Measurements from ENCODE around the gene RHOBTB3. TPM values are rescaled to one million over a fixed set of nuclear protein-coding genes. Genes with fewer than 3 reads are reported as not detected.
"Not testable (repeated sequence)": the region's sequence is repeated elsewhere in the genome, so short reads cannot be mapped to it uniquely, and the experiment has no call there.

RHOBTB3 gene
- total RNA-seq, 1 experiment from 2014 or later = 6.8 TPM

- TF ChIP-seq CTCF (conservative IDR thresholded peaks at IDR 0.05) = no peak
- Mint-ChIP-seq H3K4me1 (peaks cover 7 to 8% of the 10 kb centered on the region in 2 experiments), H3K4me3 (no peak overlapping the region), H3K36me3 (ENCODE audit: insufficient read depth in 1 of 3, low read depth in 3 of 3) (no peaks in the 10 kb centered on the region), H3K9me3 (no peaks in the 10 kb centered on the region), H3K27ac (no peak overlapping the region), H3K27me3 (ENCODE audit: low read depth) (peaks cover 12% of the 10 kb centered on the region)
- no peak overlapping the region for H2BK120ac ChIP-seq (ENCODE audit: low read depth, low read length, poor library complexity, severe bottlenecking)
- no peaks in the 10 kb centered on the region for H3K9me3 ChIP-seq (ENCODE audit: control insufficient read depth, low read depth, low read length)
- H3K27ac ChIP-seq (ENCODE audit: insufficient read length, low read depth, low read length) = no peak overlapping the region
- no CpG with 5 or more reads among the region's 1 CpG for whole genome bisulfite sequencing (ENCODE audit: extremely low coverage, insufficient read length, low lambda C conversion rate)
- H4K91ac ChIP-seq (ENCODE audit: insufficient read length, low read depth, low read length) = no peak overlapping the region
- no peak overlapping the region for H2BK12ac ChIP-seq (ENCODE audit: insufficient read length, low read depth, low read length)
- H3K27me3 ChIP-seq (ENCODE audit: insufficient read depth, low read length) = no peaks in the 10 kb centered on the region
- no peak overlapping the region for H4K8ac ChIP-seq (replicated peaks; ENCODE audit: insufficient read length, low read depth, low read length)
- H3K79me2 ChIP-seq (ENCODE audit: insufficient read depth, low read length) = no peaks in the 10 kb centered on the region
- H2BK20ac ChIP-seq (ENCODE audit: low read depth, low read length, poor library complexity, severe bottlenecking) = no peak overlapping the region
- H3K14ac ChIP-seq (ENCODE audit: insufficient read depth, low read length) = no peak overlapping the region
- no peak overlapping the region for H3K4ac ChIP-seq (ENCODE audit: low read depth, low read length)
- no peak overlapping the region for H2BK15ac ChIP-seq (ENCODE audit: low read depth, low read length)
- DNase-seq = no peak
- no peak overlapping the region for H4K5ac ChIP-seq (ENCODE audit: insufficient read length, low read depth, low read length)
- H3K56ac ChIP-seq (ENCODE audit: insufficient read length, low read depth, low read length) = no peak overlapping the region
- H2BK5ac ChIP-seq (ENCODE audit: insufficient read length, low read length) = no peak overlapping the region
- no peaks in the 10 kb centered on the region for H3K79me1 ChIP-seq (ENCODE audit: insufficient read depth, low read depth, low read length, poor library complexity, severe bottlenecking)
- H4K20me1 ChIP-seq (ENCODE audit: control insufficient read depth, insufficient read depth, insufficient read length) = no peaks in the 10 kb centered on the region
- H3K18ac ChIP-seq (ENCODE audit: insufficient read length, low read depth, low read length) = no peak overlapping the region
- no peak overlapping the region for H3T11ph ChIP-seq (ENCODE audit: low read length)
- H3K9ac ChIP-seq (ENCODE audit: extremely low read depth, insufficient read length, low read length) = no peak overlapping the region
- no peak overlapping the region for H3K23ac ChIP-seq (ENCODE audit: insufficient read length, low read depth, low read length)
- no peaks in the 10 kb centered on the region for H3K23me2 ChIP-seq (ENCODE audit: insufficient read length, low read depth, low read length, poor library complexity, severe bottlenecking)
- H3K4me1 ChIP-seq (ENCODE audit: insufficient read depth, low read length) = no peaks in the 10 kb centered on the region
- no peak overlapping the region for H2AK5ac ChIP-seq (ENCODE audit: insufficient read length, low read length)
- H2AFZ ChIP-seq (ENCODE audit: low read length) = no peak overlapping the region
- no peak overlapping the region for H3K4me2 ChIP-seq (ENCODE audit: insufficient read depth, insufficient read length, low read length)
Observed at GRCh38 chr5:95836544-95836943, 105.4 kb downstream of the RHOBTB3 start.

- not testable (repeated sequence) for H3K18ac ChIP-seq (ENCODE audit: insufficient read length, low read depth, low read length)
Observed at GRCh38 chr5:95836971-95837370, 105.8 kb downstream of the RHOBTB3 start.

More at GRCh38 chr5:95836971-95837370, 105.8 kb downstream of the RHOBTB3 start:
- not testable (repeated sequence) for H2BK20ac ChIP-seq (ENCODE audit: low read depth, low read length, poor library complexity, severe bottlenecking); H3K4me2 ChIP-seq (ENCODE audit: insufficient read depth, insufficient read length, low read length); H3K14ac ChIP-seq (ENCODE audit: insufficient read depth, low read length); H2AFZ ChIP-seq (ENCODE audit: low read length); H4K91ac ChIP-seq (ENCODE audit: insufficient read length, low read depth, low read length); H2AK5ac ChIP-seq (ENCODE audit: insufficient read length, low read length); H3K4me1 Mint-ChIP-seq; H3K79me2 ChIP-seq (ENCODE audit: insufficient read depth, low read length); H3T11ph ChIP-seq (ENCODE audit: low read length); H4K20me1 ChIP-seq (ENCODE audit: control insufficient read depth, insufficient read depth, insufficient read length); H2BK5ac ChIP-seq (ENCODE audit: insufficient read length, low read length); H3K79me1 ChIP-seq (ENCODE audit: insufficient read depth, low read depth, low read length, poor library complexity, severe bottlenecking); H3K27ac ChIP-seq (ENCODE audit: insufficient read length, low read depth, low read length); H2BK15ac ChIP-seq (ENCODE audit: low read depth, low read length); H3K4me1 ChIP-seq (ENCODE audit: insufficient read depth, low read length); H3K9me3 Mint-ChIP-seq; H2BK12ac ChIP-seq (ENCODE audit: insufficient read length, low read depth, low read length); H3K9me3 ChIP-seq (ENCODE audit: control insufficient read depth, low read depth, low read length); DNase-seq; H3K23me2 ChIP-seq (ENCODE audit: insufficient read length, low read depth, low read length, poor library complexity, severe bottlenecking); H3K9ac ChIP-seq (ENCODE audit: extremely low read depth, insufficient read length, low read length); H2BK120ac ChIP-seq (ENCODE audit: low read depth, low read length, poor library complexity, severe bottlenecking); H4K8ac ChIP-seq (replicated peaks; ENCODE audit: insufficient read length, low read depth, low read length); H3K36me3 Mint-ChIP-seq (ENCODE audit: insufficient read depth in 1 of 3, low read depth in 3 of 3); H3K27ac Mint-ChIP-seq; H3K27me3 ChIP-seq (ENCODE audit: insufficient read depth, low read length); H3K4ac ChIP-seq (ENCODE audit: low read depth, low read length); H3K56ac ChIP-seq (ENCODE audit: insufficient read length, low read depth, low read length); H3K23ac ChIP-seq (ENCODE audit: insufficient read length, low read depth, low read length); H3K4me3 Mint-ChIP-seq; H4K5ac ChIP-seq (ENCODE audit: insufficient read length, low read depth, low read length)
- no CpG with 5 or more reads among the region's 4 CpGs for WGBS (ENCODE audit: extremely low coverage, insufficient read length, low lambda C conversion rate)
- H3K27me3 Mint-ChIP-seq (ENCODE audit: low read depth) = peaks cover 10% of the 10 kb centered on the region
